ENCODE data around the gene CDH6. TPM values are rescaled to one million over a fixed set of nuclear protein-coding genes. Genes with fewer than 3 reads are reported as not detected.
A peak's percentile ranks its signal among the peaks of the same experiment; 100 is the strongest.

CDH6 gene
- total RNA-seq, 1 donor from 2014 or later, result 9.4 TPM

DNA sequence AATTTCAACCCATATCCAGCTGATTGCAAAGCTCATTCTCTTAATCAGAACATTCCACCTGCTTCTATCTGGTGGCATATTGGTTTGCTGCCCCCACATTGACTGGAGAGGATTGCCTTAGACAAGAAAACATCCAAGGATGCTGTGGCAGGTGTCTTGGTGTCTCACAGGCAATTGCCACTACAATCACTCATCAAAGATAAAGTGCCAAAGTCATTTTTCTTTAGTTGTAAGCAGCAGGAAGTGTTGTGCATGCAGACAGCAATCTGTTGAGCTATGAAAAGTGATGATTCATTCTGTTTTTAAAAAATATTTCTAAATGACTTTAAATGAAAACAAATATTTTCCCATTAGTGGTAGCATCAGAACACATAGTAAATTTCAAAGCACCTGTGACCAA lies 53.9 kb downstream of the CDH6 start:
- H3K27me3 ChIP-seq, result no peaks in the 10 kb centered on the region
- H3K36me3 ChIP-seq, result no peaks in the 10 kb centered on the region
- no peaks in the 10 kb centered on the region for H3K4me1 ChIP-seq
- ATAC-seq (no peak), DNase-seq (no peak)
- no peak overlapping the region for H3K27ac ChIP-seq
- H3K4me3 ChIP-seq, result no peak overlapping the region
- intact Hi-C loops (cut with DNase I), result no loop called here
- H3K9me3 ChIP-seq, result no peaks in the 10 kb centered on the region
- TF ChIP-seq, protein P1, sequence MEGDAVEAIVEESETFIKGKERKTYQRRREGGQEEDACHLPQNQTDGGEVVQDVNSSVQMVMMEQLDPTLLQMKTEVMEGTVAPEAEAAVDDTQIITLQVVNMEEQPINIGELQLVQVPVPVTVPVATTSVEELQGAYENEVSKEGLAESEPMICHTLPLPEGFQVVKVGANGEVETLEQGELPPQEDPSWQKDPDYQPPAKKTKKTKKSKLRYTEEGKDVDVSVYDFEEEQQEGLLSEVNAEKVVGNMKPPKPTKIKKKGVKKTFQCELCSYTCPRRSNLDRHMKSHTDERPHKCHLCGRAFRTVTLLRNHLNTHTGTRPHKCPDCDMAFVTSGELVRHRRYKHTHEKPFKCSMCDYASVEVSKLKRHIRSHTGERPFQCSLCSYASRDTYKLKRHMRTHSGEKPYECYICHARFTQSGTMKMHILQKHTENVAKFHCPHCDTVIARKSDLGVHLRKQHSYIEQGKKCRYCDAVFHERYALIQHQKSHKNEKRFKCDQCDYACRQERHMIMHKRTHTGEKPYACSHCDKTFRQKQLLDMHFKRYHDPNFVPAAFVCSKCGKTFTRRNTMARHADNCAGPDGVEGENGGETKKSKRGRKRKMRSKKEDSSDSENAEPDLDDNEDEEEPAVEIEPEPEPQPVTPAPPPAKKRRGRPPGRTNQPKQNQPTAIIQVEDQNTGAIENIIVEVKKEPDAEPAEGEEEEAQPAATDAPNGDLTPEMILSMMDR (IDR thresholded peaks at IDR 0.05), result no peak

DNA sequence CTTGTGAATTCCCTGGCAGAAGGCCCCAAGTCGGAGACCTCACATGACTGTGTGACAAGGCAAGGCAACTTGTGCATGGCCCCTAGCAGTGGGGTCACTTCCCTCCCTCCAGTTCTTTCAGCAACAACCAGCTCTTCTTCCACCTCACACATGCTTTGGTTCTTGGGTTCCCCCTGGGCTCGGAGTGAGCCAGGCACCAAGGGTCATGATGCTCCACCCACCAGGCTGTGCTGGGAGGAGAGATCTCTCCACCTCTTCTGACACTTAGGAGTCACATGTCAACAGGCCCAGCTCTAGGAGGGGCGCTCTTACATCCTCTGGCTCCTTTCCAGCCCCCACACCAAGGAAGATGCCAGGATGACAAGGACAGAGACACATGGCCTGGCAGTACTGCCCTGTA lies 56.7 kb downstream of the CDH6 start:
- ATAC-seq (no peak), DNase-seq (no peak)
- Histone ChIP-seq H3K27me3 (no peaks in the 10 kb centered on the region), H3K9me3 (no peaks in the 10 kb centered on the region), H3K4me3 (no peak overlapping the region), H3K27ac (no peak overlapping the region), H3K36me3 (no peaks in the 10 kb centered on the region), H3K4me1 (no peaks in the 10 kb centered on the region)
- intact Hi-C loops (cut with DNase I), result no loop called here
- TF ChIP-seq, protein P1 (IDR thresholded peaks at IDR 0.05), result no peak

DNA sequence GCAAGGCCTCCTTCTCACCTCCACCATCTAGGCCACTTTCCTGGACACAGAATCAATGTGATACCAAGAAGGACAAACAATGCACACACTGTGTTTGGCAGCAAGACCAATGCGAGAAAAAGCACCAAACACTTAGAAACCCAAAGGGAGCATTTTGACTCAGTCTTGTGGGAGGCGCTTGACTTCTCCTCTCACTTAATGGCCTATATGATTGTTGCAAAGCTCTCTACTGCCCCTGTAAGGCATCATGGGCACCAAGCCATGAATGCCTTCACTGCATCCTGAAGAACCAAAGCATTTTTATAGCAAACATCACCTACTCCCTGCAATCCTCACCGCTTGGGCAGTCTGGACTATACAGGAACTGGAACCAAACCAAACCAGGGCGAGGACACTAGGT lies 57.5 kb downstream of the CDH6 start:
- H3K4me3 ChIP-seq, result no peak overlapping the region
- H3K36me3 ChIP-seq, result no peaks in the 10 kb centered on the region
- H3K4me1 ChIP-seq, result no peaks in the 10 kb centered on the region
- H3K27me3 ChIP-seq, result no peaks in the 10 kb centered on the region
- DNase-seq, result no peak
- TF ChIP-seq, protein P1 (IDR thresholded peaks at IDR 0.05), result no peak
- intact Hi-C loops (cut with DNase I), result no loop called here
- no peak for ATAC-seq
- H3K27ac ChIP-seq, result no peak overlapping the region
- no peaks in the 10 kb centered on the region for H3K9me3 ChIP-seq

DNA sequence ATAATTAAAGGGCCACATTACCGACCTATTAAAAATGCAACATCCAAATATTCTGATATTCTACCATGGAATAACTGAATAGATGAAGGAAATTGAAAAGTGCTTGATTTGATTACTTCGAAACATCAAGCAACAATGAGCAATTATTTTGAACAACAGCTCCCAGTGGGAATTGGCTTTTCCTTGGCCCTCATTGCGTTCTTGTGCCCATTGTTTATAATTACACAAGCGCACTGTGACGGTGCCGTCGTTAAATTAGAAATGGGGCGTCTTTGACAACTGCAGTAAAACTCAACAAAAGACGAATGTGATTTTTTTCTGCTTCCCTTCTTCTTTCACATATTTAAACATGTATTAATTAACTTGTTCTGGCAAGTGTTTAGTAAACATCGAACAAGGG lies 61.6 kb downstream of the CDH6 start:
- no peak for ATAC-seq
- TF ChIP-seq, protein P1 (IDR thresholded peaks at IDR 0.05), result no peak
- no peaks in the 10 kb centered on the region for H3K27me3 ChIP-seq
- intact Hi-C loops (cut with DNase I), result no loop called here
- H3K4me1 ChIP-seq, result no peaks in the 10 kb centered on the region
- H3K36me3 ChIP-seq, result no peaks in the 10 kb centered on the region
- no peak overlapping the region for H3K4me3 ChIP-seq
- DNase-seq, result no peak
- no peak overlapping the region for H3K27ac ChIP-seq
- no peaks in the 10 kb centered on the region for H3K9me3 ChIP-seq

DNA sequence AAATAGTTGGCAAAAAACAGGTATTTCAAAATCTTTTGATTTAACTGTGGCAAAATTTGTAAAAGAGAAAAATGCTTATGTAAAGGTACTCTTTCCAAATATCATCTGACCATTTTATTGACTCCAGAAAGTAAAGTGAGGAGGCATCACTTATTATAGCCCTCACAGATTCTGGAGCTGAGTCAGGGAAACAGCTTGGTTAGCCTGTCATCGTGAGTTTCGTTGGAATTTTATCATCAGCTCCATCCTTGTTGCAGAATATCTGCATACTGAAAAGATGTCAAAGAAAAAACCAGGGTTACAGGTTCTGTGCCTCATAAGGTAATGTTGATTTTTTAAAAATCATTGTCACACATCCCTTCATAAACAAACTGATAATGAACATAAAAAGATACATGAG lies 74.8 kb downstream of the CDH6 start:
- Histone ChIP-seq H3K27ac (no peak overlapping the region), H3K4me1 (no peaks in the 10 kb centered on the region), H3K27me3 (no peaks in the 10 kb centered on the region), H3K36me3 (no peaks in the 10 kb centered on the region), H3K9me3 (no peaks in the 10 kb centered on the region), H3K4me3 (no peak overlapping the region)
- TF ChIP-seq, protein P1 (IDR thresholded peaks at IDR 0.05), result no peak
- DNase-seq (no peak), ATAC-seq (no peak)
- intact Hi-C loops (cut with DNase I), result no loop called here

DNA sequence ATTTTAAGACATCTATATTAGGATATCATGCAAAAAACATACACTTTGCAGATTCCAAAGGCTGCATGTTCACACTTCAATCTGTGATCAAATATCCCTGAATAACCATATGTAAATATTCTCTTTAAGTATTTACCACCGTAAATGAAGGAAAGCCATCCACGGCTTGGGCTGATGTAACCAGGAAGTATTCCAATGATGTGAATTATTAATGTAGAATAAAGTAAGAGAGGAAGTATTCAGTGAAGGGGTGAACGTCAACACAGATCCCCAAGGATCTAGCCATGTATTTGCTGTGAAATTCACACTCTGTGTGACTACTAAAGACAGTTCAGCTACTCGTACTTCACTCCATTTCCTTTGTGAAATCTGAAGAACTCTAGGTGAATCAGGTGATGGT lies 75.2 kb downstream of the CDH6 start:
- Histone ChIP-seq H3K27me3 (no peaks in the 10 kb centered on the region), H3K4me3 (no peak overlapping the region), H3K36me3 (no peaks in the 10 kb centered on the region), H3K27ac (no peak overlapping the region), H3K4me1 (no peaks in the 10 kb centered on the region), H3K9me3 (no peaks in the 10 kb centered on the region)
- ATAC-seq, result peak; percentile 43
- TF ChIP-seq, protein P1 (IDR thresholded peaks at IDR 0.05), result no peak
- intact Hi-C loops (cut with DNase I), result no loop called here
- DNase-seq, result no peak

Measured in upper lobe of right lung (tissue), 1 donor.